ENCODE data around the gene SORCS1. TPM values are rescaled to one million over a fixed set of nuclear protein-coding genes. Genes with fewer than 3 reads are reported as not detected.

Gene SORCS1
- total RNA-seq, 4 donors from 2014 or later, result 0.40 to 5.1 (median 2.5) TPM

- H3K9me3 ChIP-seq, result no peaks in the 10 kb centered on the region
- intact Hi-C loops (cut with DNase I; ENCODE audit: low total_unique reads), result no loop called here
- TF ChIP-seq CTCF (IDR thresholded peaks at IDR 0.05), result no peak
- no peak for TF ChIP-seq POLR2AphosphoS5 (IDR thresholded peaks at IDR 0.05)
- TF ChIP-seq POLR2A (IDR thresholded peaks at IDR 0.05), result no peak
- no peak for TF ChIP-seq EP300 (IDR thresholded peaks at IDR 0.05; ENCODE audit: low read depth)
- WGBS, 2 donors (ENCODE audit: low coverage in 1 of 2), result 74 to 84% methylated on average over 3 of the region's 3 CpGs
- no peak for DNase-seq
- H3K27me3 ChIP-seq, result no peaks in the 10 kb centered on the region
- H3K4me3 ChIP-seq, result no peak overlapping the region
- H3K36me3 ChIP-seq, result no peaks in the 10 kb centered on the region
- H3K27ac ChIP-seq, result no peak overlapping the region
- no peaks in the 10 kb centered on the region for H3K4me1 ChIP-seq
- in situ Hi-C loops (cut with MboI; ENCODE audit: low pct_ligation_motif_present in 1 of 4, low pct_unique_long_range_greater_than_20kb in 1 of 4, low sequenced_read_pairs in 3 of 4), result no loop called here
Observed at GRCh38 chr10:107059872-107060271, 104.6 kb downstream of the SORCS1 start.

GRCh38 chr10:107059068-107059804 is 105.3 kb downstream of the SORCS1 start:
- Histone ChIP-seq H3K36me3 (no peaks in the 10 kb centered on the region), H3K27ac (no peak overlapping the region), H3K27me3 (no peaks in the 10 kb centered on the region), H3K4me3 (no peak overlapping the region), H3K4me1 (no peaks in the 10 kb centered on the region), H3K9me3 (no peaks in the 10 kb centered on the region)
- TF ChIP-seq POLR2A (IDR thresholded peaks at IDR 0.05) (no peak), EP300 (IDR thresholded peaks at IDR 0.05; ENCODE audit: low read depth) (no peak), CTCF (IDR thresholded peaks at IDR 0.05) (no peak), POLR2AphosphoS5 (IDR thresholded peaks at IDR 0.05) (no peak)
- DNase-seq, result no peak
- in situ Hi-C loops (cut with MboI; ENCODE audit: low pct_ligation_motif_present in 1 of 4, low pct_unique_long_range_greater_than_20kb in 1 of 4, low sequenced_read_pairs in 3 of 4) (no loop called here), intact Hi-C loops (cut with DNase I; ENCODE audit: low total_unique reads) (no loop called here)
- WGBS, 2 donors (ENCODE audit: low coverage in 1 of 2), result 57 to 77% methylated on average over 3 to 4 of the region's 4 CpGs

- in situ Hi-C loops (cut with MboI; ENCODE audit: low pct_ligation_motif_present in 1 of 4, low pct_unique_long_range_greater_than_20kb in 1 of 4, low sequenced_read_pairs in 3 of 4), result no loop called here
- Histone ChIP-seq H3K27ac (no peak overlapping the region), H3K27me3 (no peaks in the 10 kb centered on the region), H3K36me3 (no peaks in the 10 kb centered on the region), H3K4me3 (no peak overlapping the region), H3K9me3 (no peaks in the 10 kb centered on the region), H3K4me1 (no peaks in the 10 kb centered on the region)
- intact Hi-C loops (cut with DNase I; ENCODE audit: low total_unique reads), result no loop called here
- no peak for DNase-seq
- WGBS, 2 donors (ENCODE audit: low coverage in 1 of 2), result 88 to 95% methylated on average over 2 of the region's 2 CpGs
- TF ChIP-seq CTCF (IDR thresholded peaks at IDR 0.05), result no peak
- no peak for TF ChIP-seq POLR2AphosphoS5 (IDR thresholded peaks at IDR 0.05)
- TF ChIP-seq POLR2A (IDR thresholded peaks at IDR 0.05), result no peak
- no peak for TF ChIP-seq EP300 (IDR thresholded peaks at IDR 0.05; ENCODE audit: low read depth)
Observed at GRCh38 chr10:107058331-107058730, 106.2 kb downstream of the SORCS1 start.

- H3K27ac ChIP-seq, result no peak overlapping the region
Observed at GRCh38 chr10:107056182-107056581, 108.3 kb downstream of the SORCS1 start.

More at GRCh38 chr10:107056182-107056581, 108.3 kb downstream of the SORCS1 start:
- no peaks in the 10 kb centered on the region for H3K9me3 ChIP-seq
- no peak for DNase-seq
- no peaks in the 10 kb centered on the region for H3K27me3 ChIP-seq
- 64% methylated on average over 2 of the region's 2 CpGs; no CpG with 5 or more reads in 1 of the 2 donors for WGBS, 2 donors (ENCODE audit: low coverage in 1 of 2)
- in situ Hi-C loops (cut with MboI; ENCODE audit: low pct_ligation_motif_present in 1 of 4, low pct_unique_long_range_greater_than_20kb in 1 of 4, low sequenced_read_pairs in 3 of 4) (no loop called here), intact Hi-C loops (cut with DNase I; ENCODE audit: low total_unique reads) (no loop called here)
- no peak for TF ChIP-seq POLR2AphosphoS5 (IDR thresholded peaks at IDR 0.05)
- TF ChIP-seq CTCF (IDR thresholded peaks at IDR 0.05), result no peak
- TF ChIP-seq EP300 (IDR thresholded peaks at IDR 0.05; ENCODE audit: low read depth), result no peak
- TF ChIP-seq POLR2A (IDR thresholded peaks at IDR 0.05), result no peak
- H3K4me1 ChIP-seq, result no peaks in the 10 kb centered on the region
- H3K4me3 ChIP-seq, result no peak overlapping the region
- H3K36me3 ChIP-seq, result no peaks in the 10 kb centered on the region
